Keratinocyte (primary cell): ENCODE data around the gene XIRP2. TPM values are rescaled to one million over a fixed set of nuclear protein-coding genes. Genes with fewer than 3 reads are reported as not detected.
A peak's percentile ranks its signal among the peaks of the same experiment; 100 is the strongest.

Experiments
- DNase-seq: peaks from one replicate; pipeline ENCODE4 v3.0.0-alpha.2; 2011; ENCODE audit warnings: low read depth, missing footprints, low spot score
- FAIRE-seq: peaks from 2 replicates; lab custom pipeline; 2011; peaks lifted over from hg19 to GRCh38; lab: Jason Lieb, UNC
- H2AFZ ChIP-seq: 2 replicates; pipeline ENCODE4 v1.6.0; 2012; ENCODE audit warnings: low read length, control low read depth, inconsistent platforms; ENCODE audit not compliant: control insufficient read depth
- H3K27ac ChIP-seq: 2 replicates; pipeline ENCODE4 v1.5.1; 2011; ENCODE audit warnings: low read length; ENCODE audit not compliant: control insufficient read depth, insufficient read depth
- H3K27me3 ChIP-seq: 3 replicates; pipeline ENCODE4 v1.6.0; 2011; ENCODE audit warnings: low read length; ENCODE audit not compliant: control insufficient read depth, insufficient read depth; ENCODE audit errors: extremely low read depth
- H3K36me3 ChIP-seq, 2 experiments: 2 replicates in 1 of 2; 3 replicates in 1 of 2; pipeline ENCODE4 v1.5.1; 2011; ENCODE audit warnings: low read length in 2 of 2, mild to moderate bottlenecking in 1 of 2; ENCODE audit not compliant: control insufficient read depth in 2 of 2, insufficient read depth in 2 of 2; ENCODE audit errors: extremely low read depth in 1 of 2
- H3K4me1 ChIP-seq: 3 replicates; pipeline ENCODE4 v1.5.1; 2011; ENCODE audit warnings: low read length; ENCODE audit not compliant: control insufficient read depth, insufficient read depth; ENCODE audit errors: extremely low read depth
- H3K4me2 ChIP-seq: 3 replicates; pipeline ENCODE4 v1.6.0; 2011; ENCODE audit warnings: low read depth, low read length; ENCODE audit not compliant: control insufficient read depth, insufficient read depth; ENCODE audit errors: extremely low read depth
- H3K4me3 ChIP-seq, 3 experiments: fragments of 200-600 bp in 1 of 3; sonication (generic) in 1 of 3; 2 replicates in 2 of 3; 3 replicates in 1 of 3; pipeline ENCODE4 v1.5.1; 2011 to 2016; ENCODE audit warnings: low read length in 3 of 3, mild to moderate bottlenecking in 3 of 3, control low read depth in 2 of 3, inconsistent platforms in 1 of 3, low read depth in 1 of 3, mixed read lengths in 1 of 3, mixed run types in 1 of 3, moderate library complexity in 1 of 3; ENCODE audit not compliant: control insufficient read depth in 2 of 3, insufficient read depth in 2 of 3; ENCODE audit errors: extremely low read depth in 1 of 3
- H3K79me2 ChIP-seq: 2 replicates; pipeline ENCODE4 v1.6.0; 2012; ENCODE audit warnings: low read length; ENCODE audit not compliant: control insufficient read depth, insufficient read depth
- H3K9ac ChIP-seq: 3 replicates; pipeline ENCODE4 v1.6.0; 2011; ENCODE audit warnings: low read length; ENCODE audit not compliant: control insufficient read depth, insufficient read depth; ENCODE audit errors: extremely low read depth
- H3K9me1 ChIP-seq: 3 replicates; pipeline ENCODE4 v1.6.0; 2011; ENCODE audit warnings: low read length; ENCODE audit not compliant: control insufficient read depth, insufficient read depth; ENCODE audit errors: extremely low read depth
- H3K9me3 ChIP-seq: 2 replicates; pipeline ENCODE4 v1.5.1; 2012; ENCODE audit warnings: low read depth, low read length; ENCODE audit not compliant: control insufficient read depth
- H4K20me1 ChIP-seq: 3 replicates; pipeline ENCODE4 v1.6.0; 2011; ENCODE audit warnings: low read length; ENCODE audit not compliant: control insufficient read depth, insufficient read depth; ENCODE audit errors: extremely low read depth
- CTCF ChIP-seq, 3 experiments: IDR thresholded peaks in 1 of 3; conservative IDR thresholded peaks in 1 of 3; optimal IDR thresholded peaks in 1 of 3; 2 replicates in 2 of 3; 3 replicates in 1 of 3; pipeline versions ENCODE3 to v1.5.1; 2011; ENCODE audit warnings: low read length in 3 of 3, mild to moderate bottlenecking in 3 of 3, moderate library complexity in 2 of 3, control low read depth in 1 of 3, inconsistent platforms in 1 of 3; ENCODE audit not compliant: insufficient read depth in 2 of 3; ENCODE audit errors: extremely low read depth in 1 of 3
- EZH2 ChIP-seq: IDR thresholded peaks from one replicate; pipeline ENCODE4 v1.6.1; 2012; ENCODE audit warnings: inconsistent platforms, mild to moderate bottlenecking, low read length, moderate library complexity
- dilution Hi-C: fragments of 300-500 bp; cut with MboI; formaldehyde crosslinking; loops from one replicate; pipeline ENCODE4 v1.7.0; 2020; ENCODE audit warnings: low sequenced_read_pairs; ENCODE audit not compliant: extremely low pct_ligation_motif_present
- polyA plus RNA-seq, 5 experiments: library from polyadenylated mRNA; depleted of rRNA in 3 of 5; stranded (reverse) in 3 of 5; stranded (forward) in 1 of 5; unstranded in 1 of 5; fragments of >200 nt; gene quantifications; 1 replicate in 1 of 5; 2 replicates in 3 of 5; 3 replicates in 1 of 5; pipeline versions ENCODE4 v1.2.1 to v1.2.3, GENCODE V29; 2011 to 2012; ENCODE audit warnings: missing spikeins in 2 of 5, low read depth in 1 of 5, low replicate concordance in 1 of 5

Gene XIRP2
- polyA plus RNA-seq, 1 donor (not counting 4 experiments of a cell fraction or from before 2014, with no cell fraction given): 0.01 TPM

GRCh38 chr2:167264380-167264779, 376.1 kb downstream of the XIRP2 start:
- H3K4me1 ChIP-seq: no peaks in the 10 kb centered on the region
- H3K36me3 ChIP-seq: no peaks in the 10 kb centered on the region
- H3K9me3 ChIP-seq: no peaks in the 10 kb centered on the region
- H3K79me2 ChIP-seq: no peaks in the 10 kb centered on the region
- FAIRE-seq (no peak), DNase-seq (no peak)
- TF ChIP-seq EZH2 (no peak), CTCF (optimal IDR thresholded peaks at IDR 0.05 in 1 of 3, IDR thresholded peaks at IDR 0.05 in 1 of 3, conservative IDR thresholded peaks at IDR 0.05 in 1 of 3; ENCODE audit: extremely low read depth in 1 of 3, insufficient read depth in 2 of 3, low read length in 3 of 3) (peak; percentile 18 to 62 (median 53))
- H3K4me2 ChIP-seq: no peak overlapping the region
- no peak overlapping the region for H2AFZ ChIP-seq
- no peak overlapping the region for H3K27ac ChIP-seq
- no peaks in the 10 kb centered on the region for H3K27me3 ChIP-seq
- H3K4me3 ChIP-seq: no peak overlapping the region
- H3K9me1 ChIP-seq: no peaks in the 10 kb centered on the region
- H4K20me1 ChIP-seq: no peaks in the 10 kb centered on the region
- dilution Hi-C loops: no loop called here
- H3K9ac ChIP-seq: no peak overlapping the region

DNA sequence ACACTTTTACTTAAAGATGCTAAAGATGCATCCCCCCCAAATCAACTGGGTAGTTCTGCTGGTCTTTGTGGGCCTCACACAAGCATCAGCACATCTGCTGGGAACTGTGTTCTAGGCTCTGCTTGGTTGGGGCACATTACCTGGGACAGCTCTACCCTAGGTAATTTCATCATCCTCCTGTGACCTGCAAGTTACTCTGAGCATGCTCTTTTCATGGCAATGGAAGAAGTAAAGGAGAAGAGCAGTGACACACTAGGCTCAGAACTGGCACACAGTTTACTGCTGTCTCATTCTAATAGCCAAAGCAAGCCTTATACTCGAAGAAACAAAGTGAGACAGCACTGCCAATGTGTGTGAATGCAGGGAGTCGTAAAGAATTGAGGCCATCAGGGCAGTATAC, 376.7 kb downstream of the XIRP2 start:
- FAIRE-seq: no peak
- H3K9me3 ChIP-seq: no peaks in the 10 kb centered on the region
- H3K4me1 ChIP-seq: no peaks in the 10 kb centered on the region
- H3K9me1 ChIP-seq: no peaks in the 10 kb centered on the region
- no peak for DNase-seq
- no peaks in the 10 kb centered on the region for H3K79me2 ChIP-seq
- H3K27ac ChIP-seq: no peak overlapping the region
- no peaks in the 10 kb centered on the region for H3K27me3 ChIP-seq
- no peak for TF ChIP-seq EZH2
- no peak for TF ChIP-seq CTCF (optimal IDR thresholded peaks at IDR 0.05 in 1 of 3, IDR thresholded peaks at IDR 0.05 in 1 of 3, conservative IDR thresholded peaks at IDR 0.05 in 1 of 3; ENCODE audit: extremely low read depth in 1 of 3, insufficient read depth in 2 of 3, low read length in 3 of 3)
- H3K4me2 ChIP-seq: no peak overlapping the region
- dilution Hi-C loops: no loop called here
- H4K20me1 ChIP-seq: no peaks in the 10 kb centered on the region
- no peak overlapping the region for H3K9ac ChIP-seq
- no peaks in the 10 kb centered on the region for H3K36me3 ChIP-seq
- H2AFZ ChIP-seq: no peak overlapping the region
- H3K4me3 ChIP-seq: no peak overlapping the region
